Liver (tissue), 9 donors: Measurements from ENCODE around the gene GRIPAP1. TPM values are rescaled to one million over a fixed set of nuclear protein-coding genes. Genes with fewer than 3 reads are reported as not detected.
A peak's percentile ranks its signal among the peaks of the same experiment; 100 is the strongest.

Source experiments
- DNase-seq: peaks from one replicate; pipeline ENCODE4 v3.0.0-alpha.2; 2017; ENCODE audit warnings: low spot score
- H3K27ac ChIP-seq, 2 donors: one replicate each; pipeline ENCODE4 v1.7.0; 2013; ENCODE audit warnings: inconsistent platforms in 2 of 2, low read length in 2 of 2, control low read depth in 1 of 2, low read depth in 1 of 2, mild to moderate bottlenecking in 1 of 2
- H3K27me3 ChIP-seq, 4 donors: one replicate each; pipeline versions ENCODE4 v1.6.1 to v1.7.0; 2013; ENCODE audit warnings: low read length in 3 of 4, inconsistent platforms in 1 of 4, mild to moderate bottlenecking in 1 of 4, moderate library complexity in 1 of 4; ENCODE audit not compliant: control insufficient read depth in 4 of 4, insufficient read depth in 4 of 4
- H3K36me3 ChIP-seq, 4 donors: one replicate each; pipeline versions ENCODE4 v1.6.1 to v1.7.0; 2013; ENCODE audit warnings: low read length in 3 of 4, mild to moderate bottlenecking in 3 of 4, low read depth in 1 of 4, moderate library complexity in 1 of 4; ENCODE audit not compliant: control insufficient read depth in 4 of 4, insufficient read depth in 3 of 4
- H3K4me1 ChIP-seq, 4 donors: one replicate each; pipeline versions ENCODE4 v1.6.1 to v1.7.0; 2013; ENCODE audit warnings: low read length in 3 of 4, mild to moderate bottlenecking in 3 of 4, moderate library complexity in 1 of 4; ENCODE audit not compliant: control insufficient read depth in 4 of 4, insufficient read depth in 4 of 4
- H3K4me3 ChIP-seq, 3 donors: one replicate each; pipeline versions ENCODE4 v1.6.1 to v1.7.0; 2013; ENCODE audit warnings: low read length in 3 of 3, control low read depth in 1 of 3, low read depth in 1 of 3, mild to moderate bottlenecking in 1 of 3
- H3K9ac ChIP-seq, 2 donors: one replicate each; pipeline ENCODE4 v1.7.0; 2013; ENCODE audit warnings: low read length in 2 of 2, mild to moderate bottlenecking in 2 of 2, moderate library complexity in 2 of 2, control low read depth in 1 of 2, low read depth in 1 of 2
- H3K9me3 ChIP-seq, 4 donors: one replicate each; pipeline versions ENCODE4 v1.6.1 to v1.7.0; 2013; ENCODE audit warnings: low read length in 3 of 4; ENCODE audit not compliant: control insufficient read depth in 4 of 4
- ATF3 ChIP-seq: IDR thresholded peaks from 2 replicates; pipeline ENCODE4 v1.6.1; 2016; ENCODE audit warnings: antibody characterized with exemption
- CTCF ChIP-seq: fragments of 150-350 bp; IDR thresholded peaks from 2 replicates; pipeline ENCODE4 v1.5.1; 2017; ENCODE audit warnings: improper control_type of control experiment, low read depth, low read length; ENCODE audit not compliant: missing input control
- EGR1 ChIP-seq, 2 donors: IDR thresholded peaks; 2 replicates each; pipeline ENCODE4 v1.6.1; 2016 to 2018; ENCODE audit warnings: antibody characterized with exemption in 2 of 2, low read depth in 2 of 2
- FOXA1 ChIP-seq: IDR thresholded peaks from 2 replicates; pipeline ENCODE4 v1.6.1; 2016; ENCODE audit warnings: antibody characterized with exemption
- FOXA2 ChIP-seq: IDR thresholded peaks from 2 replicates; pipeline ENCODE4 v1.6.1; 2016; ENCODE audit warnings: antibody characterized with exemption
- GABPA ChIP-seq, 2 donors: IDR thresholded peaks in 1 of 2; conservative IDR thresholded peaks in 1 of 2; 2 replicates each; pipeline ENCODE4 v1.6.1; 2016; ENCODE audit warnings: antibody characterized with exemption in 2 of 2, mild to moderate bottlenecking in 1 of 2, moderate library complexity in 1 of 2
- HNF4A ChIP-seq, 2 donors: conservative IDR thresholded peaks; 2 replicates each; pipeline ENCODE4 v1.6.1; 2016; ENCODE audit warnings: antibody characterized with exemption in 2 of 2, mild to moderate bottlenecking in 2 of 2
- HNF4G ChIP-seq: IDR thresholded peaks from 2 replicates; pipeline ENCODE4 v1.6.1; 2016; ENCODE audit warnings: antibody characterized with exemption
- MAX ChIP-seq: IDR thresholded peaks from 2 replicates; pipeline ENCODE4 v1.6.1; 2016; ENCODE audit warnings: antibody characterized with exemption
- NR2F2 ChIP-seq: IDR thresholded peaks from 2 replicates; pipeline ENCODE4 v1.6.1; 2016; ENCODE audit warnings: antibody characterized with exemption
- RAD21 ChIP-seq, 2 donors: IDR thresholded peaks; 2 replicates each; pipeline ENCODE4 v1.6.1; 2016; ENCODE audit warnings: antibody characterized with exemption in 2 of 2, mild to moderate bottlenecking in 2 of 2
- REST ChIP-seq: IDR thresholded peaks from 2 replicates; pipeline ENCODE4 v1.6.1; 2016; ENCODE audit warnings: antibody characterized with exemption, mild to moderate bottlenecking
- RXRA ChIP-seq, 2 donors: IDR thresholded peaks; 2 replicates each; pipeline ENCODE4 v1.6.1; 2017 to 2018; ENCODE audit warnings: antibody characterized with exemption in 2 of 2, mild to moderate bottlenecking in 1 of 2
- SP1 ChIP-seq: IDR thresholded peaks from 2 replicates; pipeline ENCODE4 v1.6.1; 2018; ENCODE audit warnings: antibody characterized with exemption, mild to moderate bottlenecking
- TAF1 ChIP-seq: conservative IDR thresholded peaks from 2 replicates; pipeline ENCODE4 v1.6.1; 2016; ENCODE audit warnings: antibody characterized with exemption, mild to moderate bottlenecking
- YY1 ChIP-seq: IDR thresholded peaks from 2 replicates; pipeline ENCODE4 v1.6.1; 2016; ENCODE audit warnings: antibody characterized with exemption, mild to moderate bottlenecking
- ZBTB33 ChIP-seq: IDR thresholded peaks from 2 replicates; pipeline ENCODE4 v1.6.1; 2016; ENCODE audit warnings: antibody characterized with exemption
- WGBS: extraction: QIAGEN DNeasy Blood & Tissue Kit; methylation state at CpG from one replicate; pipeline ENCODE4 v1.1.7; 2013; 5-methylcytosine and 5-hydroxymethylcytosine counted together
- polyA plus RNA-seq, 2 donors: library from polyadenylated mRNA; stranded (reverse) in 1 of 2; unstranded in 1 of 2; fragments of 200-250 nt in 1 of 2; fragments of >200 nt in 1 of 2; fragmentation: Nextera tagmentation in 1 of 2; extraction: Ambion mirVana in 1 of 2; gene quantifications; one replicate each; pipeline versions ENCODE4 v1.2.1 to v1.2.3, GENCODE V29; 2013 to 2015
- total RNA-seq, 2 donors: library from RNA; depleted of rRNA; stranded (reverse); fragments of >200 nt; gene quantifications; one replicate each; pipeline ENCODE4 v1.2.3, GENCODE V29; 2014
- donor health status: healthy.
- donor health status: healthy.
- donor health status: healthy.
- donor health status: healthy.
- donor health status: healthy.

GRIPAP1 gene
- total and polyA plus RNA-seq, 4 donors: 14.1 to 21.3 (median 16.4) TPM

GRCh38 chrX:49040376-49040955, 38.4 kb upstream of the GRIPAP1 start:
- Histone ChIP-seq H3K9me3 (no peaks in the 10 kb centered on the region), H3K27me3 (no peaks in the 10 kb centered on the region), H3K9ac (no peak overlapping the region), H3K4me1 (peaks cover 5 to 24% (median 12%) of the 10 kb centered on the region in 4 donors), H3K36me3 (peaks cover 5 to 14% (median 12%) of the 10 kb centered on the region in 4 donors), H3K27ac (peak overlapping the region; percentile 77 to 96), H3K4me3 (peak overlapping the region in 1 of 3 donors; percentile 28)
- no peak for TF ChIP-seq ATF3
- no peak for TF ChIP-seq ZBTB33
- TF ChIP-seq FOXA2: no peak
- no peak for TF ChIP-seq EGR1 (IDR thresholded peaks at IDR 0.05; ENCODE audit: low read depth in 2 of 2)
- TF ChIP-seq RAD21 (IDR thresholded peaks at IDR 0.05): no peak
- TF ChIP-seq FOXA1: no peak
- TF ChIP-seq HNF4A (conservative IDR thresholded peaks at IDR 0.05): no peak
- no peak for TF ChIP-seq RXRA (IDR thresholded peaks at IDR 0.05)
- no peak for TF ChIP-seq NR2F2
- TF ChIP-seq CTCF: no peak
- no peak for DNase-seq
- 34% methylated on average over 7 of the region's 7 CpGs for WGBS

- no peaks in the 10 kb centered on the region for H3K27me3 ChIP-seq
- H3K36me3 ChIP-seq: peaks cover 5 to 14% (median 12%) of the 10 kb centered on the region in 4 donors
- peak overlapping the region in 1 of 3 donors; percentile 28 for H3K4me3 ChIP-seq
- H3K9me3 ChIP-seq: no peaks in the 10 kb centered on the region
- H3K9ac ChIP-seq: peak overlapping the region in 1 of 2 donors; percentile 62
- peak overlapping the region; percentile 77 to 96 for H3K27ac ChIP-seq
- peaks cover 5 to 24% (median 12%) of the 10 kb centered on the region in 4 donors for H3K4me1 ChIP-seq
- DNase-seq: peak; percentile 56
- 11% methylated on average over 9 of the region's 9 CpGs for whole genome bisulfite sequencing
- TF ChIP-seq EGR1 (IDR thresholded peaks at IDR 0.05; ENCODE audit: low read depth in 2 of 2): no peak
- peak in 1 of 2 donors; percentile 33 for TF ChIP-seq RAD21 (IDR thresholded peaks at IDR 0.05)
- no peak for TF ChIP-seq HNF4G
- no peak for TF ChIP-seq MAX
- no peak for TF ChIP-seq SP1
- no peak for TF ChIP-seq ZBTB33
- TF ChIP-seq CTCF: no peak
- no peak for TF ChIP-seq RXRA (IDR thresholded peaks at IDR 0.05)
- TF ChIP-seq HNF4A (conservative IDR thresholded peaks at IDR 0.05): peak in 1 of 2 donors; percentile 10
- no peak for TF ChIP-seq GABPA (IDR thresholded peaks at IDR 0.05 in 1 of 2, conservative IDR thresholded peaks at IDR 0.05 in 1 of 2)
- no peak for TF ChIP-seq TAF1
- TF ChIP-seq NR2F2: no peak
- TF ChIP-seq YY1: no peak
- TF ChIP-seq FOXA2: no peak
- no peak for TF ChIP-seq FOXA1
- TF ChIP-seq REST: no peak
Observed at GRCh38 chrX:49039598-49040375, 37.7 kb upstream of the GRIPAP1 start.
